SK-N-MC (cell line): Measurements from ENCODE around the gene MOK.

Experiments used
- EZH2 ChIP-seq: fragments of 200-600 bp; sonication (generic); IDR thresholded peaks from one replicate; pipeline ENCODE4 v1.6.1; 2017; ENCODE audit warnings: antibody characterized with exemption
- POLR2AphosphoS5 ChIP-seq: IDR thresholded peaks from 2 replicates; pipeline ENCODE4 v1.6.1; 2012; ENCODE audit warnings: mild to moderate bottlenecking, low read depth, low read length, borderline replicate concordance

DNA sequence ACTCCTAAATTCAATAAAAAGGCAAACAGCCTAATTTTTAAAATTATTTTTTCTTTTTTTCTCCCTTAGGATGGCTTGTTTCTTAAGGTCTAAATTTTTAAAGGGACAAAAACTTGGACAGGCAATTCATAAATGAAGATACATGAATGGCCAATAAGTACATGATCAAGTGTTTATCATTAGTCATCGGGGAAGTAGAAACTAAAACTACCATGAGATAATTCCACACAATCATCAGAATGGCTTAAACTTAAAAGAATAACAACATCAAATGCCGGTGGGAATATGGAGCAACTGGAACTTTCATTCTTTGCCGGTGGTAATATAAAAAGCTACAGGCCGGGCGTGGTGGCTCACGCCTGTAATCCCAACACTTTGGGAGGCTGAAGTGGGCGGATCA, 29.1 kb downstream of the MOK start:
- TF ChIP-seq EZH2 (no peak), POLR2AphosphoS5 (no peak)
